GM18909 (cell line): ENCODE measurements around the gene RAB3C.
"Not testable (repeated sequence)": the region's sequence is repeated elsewhere in the genome, so short reads cannot be mapped to it uniquely, and the experiment has no call there.

Experiments used
- ATAC-seq: cut with Tn5 transposase; IDR thresholded peaks from one replicate; pipeline ENCODE4 v1.9.1; 2021; ENCODE audit warnings: mild to moderate bottlenecking; ENCODE audit not compliant: unreplicated experiment, poor library complexity

The RAB3C gene

GRCh38 chr5:58600613-58601012 lies 17.7 kb downstream of the RAB3C start:
- not testable (repeated sequence) for ATAC-seq

- not testable (repeated sequence) for ATAC-seq
Observed at GRCh38 chr5:58602889-58603288, 20.0 kb downstream of the RAB3C start.

- ATAC-seq = no peak
Observed at GRCh38 chr5:58606064-58606463, 23.2 kb downstream of the RAB3C start.

GRCh38 chr5:58615972-58616371 lies 33.1 kb downstream of the RAB3C start:
- ATAC-seq = no peak

- ATAC-seq = no peak
Observed at GRCh38 chr5:58617241-58617640, 34.4 kb downstream of the RAB3C start.

GRCh38 chr5:58620336-58620735 lies 37.5 kb downstream of the RAB3C start:
- ATAC-seq = no peak

GRCh38 chr5:58622936-58623871 lies 40.3 kb downstream of the RAB3C start:
- no peak for ATAC-seq

- no peak for ATAC-seq
Observed at GRCh38 chr5:58628626-58629025, 45.8 kb downstream of the RAB3C start.

- no peak for ATAC-seq
Observed at GRCh38 chr5:58629271-58630159, 46.6 kb downstream of the RAB3C start.

GRCh38 chr5:58631895-58632294 lies 49.0 kb downstream of the RAB3C start:
- no peak for ATAC-seq

- ATAC-seq = no peak
Observed at GRCh38 chr5:58635416-58635815, 52.5 kb downstream of the RAB3C start.

- no peak for ATAC-seq
Observed at GRCh38 chr5:58640011-58640410, 57.1 kb downstream of the RAB3C start.

GRCh38 chr5:58641533-58641932 lies 58.7 kb downstream of the RAB3C start:
- no peak for ATAC-seq

GRCh38 chr5:58648846-58649245 lies 66.0 kb downstream of the RAB3C start:
- no peak for ATAC-seq

- ATAC-seq = no peak
Observed at GRCh38 chr5:58649716-58650115, 66.8 kb downstream of the RAB3C start.

- ATAC-seq = no peak
Observed at GRCh38 chr5:58653521-58653920, 70.6 kb downstream of the RAB3C start.

GRCh38 chr5:58666141-58666540 lies 83.3 kb downstream of the RAB3C start:
- no peak for ATAC-seq

GRCh38 chr5:58666598-58667581 lies 84.0 kb downstream of the RAB3C start:
- no peak for ATAC-seq

- ATAC-seq = no peak
Observed at GRCh38 chr5:58670582-58670981, 87.7 kb downstream of the RAB3C start.

GRCh38 chr5:58671155-58671554 lies 88.3 kb downstream of the RAB3C start:
- no peak for ATAC-seq
